OCI-M2 (cell line): ENCODE measurements around the gene NKD2.
"Not testable (repeated sequence)": the region's sequence is repeated elsewhere in the genome, so short reads cannot be mapped to it uniquely, and the experiment has no call there.

Source experiments
- DNase-seq: peaks from one replicate; lab custom pipeline; 2025; ENCODE audit not compliant: unreplicated experiment; lab: John Stamatoyannopoulos, UW

The NKD2 gene

DNA sequence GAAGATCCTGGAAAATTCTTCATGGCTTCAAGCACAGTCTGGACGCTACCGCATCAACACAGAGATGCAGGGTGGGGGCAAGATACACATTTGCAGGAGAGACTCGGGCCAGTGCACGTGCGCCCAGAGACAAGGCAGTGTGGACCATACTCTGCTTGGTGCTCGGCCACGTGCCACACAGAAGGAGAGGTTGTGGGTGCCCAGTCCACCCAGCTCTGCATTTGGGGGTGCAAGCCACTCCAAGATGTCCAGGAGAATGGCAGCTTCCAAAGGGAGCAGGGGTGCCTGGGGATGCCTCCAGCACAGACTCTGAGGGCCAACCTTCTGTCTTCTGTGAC is 4.3 kb downstream of the NKD2 start:
- DNase-seq = no peak

DNA sequence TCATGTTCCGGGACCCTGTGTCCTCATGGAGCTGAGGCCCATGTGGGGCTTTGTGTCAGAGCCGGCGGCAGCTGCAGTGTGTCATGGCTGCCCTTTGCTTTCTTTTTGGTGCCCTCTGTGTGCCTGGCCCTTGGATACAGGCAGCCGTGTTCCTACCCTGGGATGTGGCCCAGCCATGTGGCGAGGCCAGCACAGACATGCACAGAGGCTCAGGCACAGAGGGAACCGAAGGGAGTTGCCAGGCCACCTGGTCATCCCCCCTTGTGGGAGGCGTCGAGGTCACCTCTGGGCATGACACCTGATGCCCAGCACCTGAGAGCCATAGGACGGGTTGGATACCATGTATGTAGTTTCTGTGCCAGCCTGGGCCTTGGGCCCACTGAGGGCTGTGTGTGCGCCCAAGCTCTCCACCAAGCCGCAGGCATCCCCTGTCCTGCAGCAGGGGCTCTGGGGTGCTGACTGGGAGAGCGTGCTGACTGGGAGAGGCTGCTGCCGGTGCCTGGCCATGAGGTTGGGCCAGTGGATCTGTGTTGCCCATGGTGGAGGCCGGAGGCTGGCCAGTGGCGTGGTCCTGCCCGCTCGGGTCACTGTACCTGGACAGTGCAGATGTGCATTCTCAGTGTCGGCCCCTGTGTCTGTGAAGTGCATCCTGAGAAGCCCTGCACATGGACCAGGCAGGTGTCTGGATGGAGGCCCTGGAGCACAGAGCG is 4.8 kb downstream of the NKD2 start:
- no peak for DNase-seq

DNA sequence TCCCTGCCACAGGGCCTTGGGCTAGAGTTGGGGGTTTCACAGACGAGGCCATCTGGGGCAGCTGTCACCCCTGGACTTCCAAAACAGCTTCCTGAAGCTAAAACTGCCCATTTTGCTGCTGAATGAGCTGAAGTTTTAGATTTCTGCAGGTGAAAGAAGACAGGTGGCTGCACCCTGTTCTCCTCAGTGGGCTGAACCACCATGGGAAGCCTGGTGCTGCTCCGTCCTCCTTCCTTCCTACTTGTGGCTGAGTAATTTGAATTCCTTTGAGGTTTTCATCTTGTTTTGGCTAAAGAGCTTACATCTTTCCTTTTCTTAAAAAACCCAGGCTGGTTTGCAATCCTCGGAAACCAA is 5.3 kb downstream of the NKD2 start:
- no peak for DNase-seq

DNA sequence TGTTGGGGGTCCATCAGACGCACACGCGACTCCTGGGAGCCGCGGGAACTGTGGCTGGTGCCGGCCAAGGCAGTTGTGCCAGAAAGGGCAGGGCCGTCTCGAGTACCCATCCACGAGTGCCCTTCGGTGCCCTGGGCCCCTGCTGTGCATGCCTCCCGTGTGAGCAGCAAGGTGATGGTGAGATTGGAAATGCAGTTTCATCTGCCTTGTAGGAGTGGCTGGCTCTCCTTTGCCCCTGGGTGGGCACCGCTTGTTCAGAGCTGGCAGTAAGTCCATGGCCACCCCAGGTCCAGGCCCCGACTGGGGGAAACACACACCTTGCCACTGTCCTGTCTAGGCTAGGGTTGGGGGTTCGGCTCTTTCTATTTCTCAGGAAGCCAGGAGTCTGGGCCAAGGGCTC is 5.7 kb downstream of the NKD2 start:
- no peak for DNase-seq

DNA sequence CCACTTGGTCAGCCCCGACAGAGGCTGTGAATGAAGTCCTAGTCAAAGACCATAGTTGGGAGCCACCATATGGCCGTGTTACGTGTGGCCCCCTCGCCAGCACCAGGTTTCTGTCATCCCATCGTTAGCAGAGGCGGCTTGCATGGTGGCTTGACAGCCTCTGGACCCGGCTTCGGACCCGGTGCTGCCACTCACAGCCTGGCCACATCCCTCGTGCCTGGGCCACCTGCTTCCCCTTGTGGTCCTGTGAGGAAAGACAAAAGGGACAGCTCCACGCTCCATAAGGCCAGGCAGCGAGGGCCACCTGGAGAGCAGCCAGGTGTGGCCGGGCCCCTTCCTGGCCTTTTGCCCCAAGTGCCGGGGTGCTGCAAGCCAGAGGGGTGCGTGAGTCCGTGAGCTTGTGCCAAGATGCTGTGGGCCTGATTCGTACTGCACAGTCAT is 6.2 kb downstream of the NKD2 start:
- DNase-seq = no peak

DNA sequence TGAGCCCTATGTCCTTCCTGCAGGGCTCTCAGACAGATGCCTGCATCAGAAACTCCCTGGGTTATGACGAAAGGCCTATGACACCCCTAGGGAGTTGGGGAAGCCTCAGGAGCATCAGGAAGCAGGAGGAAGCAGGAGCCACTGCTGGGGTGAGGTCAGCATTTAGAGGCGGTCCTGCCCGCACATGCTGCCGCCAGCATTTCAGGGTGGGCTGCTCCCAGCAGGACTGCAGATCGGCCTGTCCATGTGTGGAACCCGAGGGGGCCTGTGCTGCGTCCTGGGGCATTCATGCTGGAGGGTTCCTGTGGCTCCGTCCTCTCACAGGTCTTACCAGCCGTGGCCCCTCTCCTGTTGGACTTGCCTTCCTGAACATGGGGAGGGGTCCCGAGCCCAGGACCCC is 6.9 kb downstream of the NKD2 start:
- DNase-seq = no peak

DNA sequence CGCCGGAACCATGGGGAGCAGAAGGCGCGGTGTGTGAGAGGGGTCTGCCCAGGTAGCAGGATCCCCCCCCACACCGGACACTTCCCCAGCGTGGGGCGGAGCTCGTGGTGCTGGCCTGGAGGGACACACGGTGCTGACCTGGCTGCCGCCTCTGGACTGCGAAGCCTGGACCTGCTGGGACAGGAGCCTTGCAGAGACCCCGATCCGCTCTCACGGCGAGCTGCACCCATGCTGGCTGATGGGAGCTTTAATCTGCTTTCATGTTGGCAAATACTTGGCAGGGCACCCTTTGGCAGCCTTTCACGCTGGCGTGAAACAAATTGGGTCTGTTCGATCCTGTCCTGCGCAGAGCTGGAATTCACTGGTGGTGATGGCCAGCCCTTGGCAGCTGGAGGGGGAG is 7.4 kb downstream of the NKD2 start:
- no peak for DNase-seq

DNA sequence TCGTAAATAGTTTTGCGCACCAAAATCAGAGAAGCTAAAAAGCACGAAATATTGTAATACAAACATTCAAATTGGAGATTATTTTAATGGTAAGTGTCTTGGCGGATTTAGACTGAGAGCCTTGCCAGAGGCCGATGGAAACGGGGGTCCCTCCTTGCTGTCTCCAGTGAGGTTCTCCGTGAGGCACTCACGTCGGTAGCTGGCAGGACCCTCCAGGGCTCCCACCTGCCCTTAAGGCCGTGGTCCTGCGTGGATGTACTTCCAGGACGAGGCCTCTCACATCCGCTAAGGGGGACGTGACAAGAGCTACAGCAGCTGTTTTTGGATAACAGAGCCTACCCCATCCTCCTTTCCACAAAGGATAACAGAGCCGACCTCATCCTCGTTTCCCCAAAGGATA is 7.9 kb downstream of the NKD2 start:
- DNase-seq = no peak

DNA sequence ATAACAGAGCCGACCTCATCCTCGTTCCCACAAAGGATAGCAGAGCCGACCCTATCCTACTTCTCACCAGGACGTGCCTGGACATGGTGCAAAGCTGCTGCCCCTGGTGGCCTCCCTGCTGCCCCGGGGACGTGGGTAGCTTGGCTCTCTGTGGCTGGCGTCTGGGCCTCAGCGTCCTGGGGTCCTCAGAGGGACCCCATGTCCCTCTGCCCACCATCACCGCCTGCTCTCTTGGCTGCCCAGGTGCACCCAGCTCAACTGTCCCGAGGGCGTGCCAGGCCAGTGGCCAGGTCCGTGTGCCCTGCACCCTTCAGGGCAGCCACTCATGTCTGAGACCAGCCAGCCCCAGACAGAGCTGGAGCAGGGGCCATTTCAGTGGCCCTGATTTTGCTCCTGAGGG is 8.5 kb downstream of the NKD2 start:
- DNase-seq = no peak

DNA sequence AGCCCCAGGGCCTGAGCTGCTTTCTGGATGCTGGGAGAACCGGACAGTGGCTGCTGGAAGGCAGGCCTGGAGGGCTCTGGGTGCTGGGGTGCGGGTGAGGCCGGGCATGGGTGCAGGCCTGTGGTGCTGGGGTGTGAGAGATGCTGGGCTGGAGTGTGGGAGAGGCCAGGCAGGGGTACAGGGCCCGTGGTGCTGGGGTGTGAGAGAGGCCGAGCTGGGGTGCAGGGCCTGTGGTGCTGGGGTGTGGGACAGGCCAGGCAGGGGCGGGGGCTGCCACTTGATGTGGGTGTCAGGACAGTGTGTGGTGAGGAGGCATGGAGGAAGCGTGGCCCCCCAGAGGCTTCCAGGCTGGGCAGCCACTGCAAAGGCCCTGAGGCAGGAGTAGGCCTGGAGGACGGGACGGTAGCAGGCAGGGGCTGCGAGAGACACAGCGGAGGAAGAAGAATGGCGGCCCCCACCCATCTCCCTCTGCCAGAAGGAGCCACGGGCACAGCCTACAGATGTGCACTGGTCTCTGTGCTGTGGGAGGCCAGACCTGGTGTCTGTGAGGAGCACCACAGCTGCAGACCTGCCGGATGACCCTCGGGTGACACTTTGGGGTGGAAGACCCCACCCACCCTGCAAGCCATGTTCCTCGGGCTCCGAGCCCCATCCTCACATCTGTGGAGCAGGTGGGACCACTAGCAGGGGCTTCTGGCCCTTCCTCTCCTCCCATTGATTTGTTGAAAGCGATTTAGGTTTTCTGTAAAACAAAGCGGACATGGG is 9.3 kb downstream of the NKD2 start:
- no peak for DNase-seq

DNA sequence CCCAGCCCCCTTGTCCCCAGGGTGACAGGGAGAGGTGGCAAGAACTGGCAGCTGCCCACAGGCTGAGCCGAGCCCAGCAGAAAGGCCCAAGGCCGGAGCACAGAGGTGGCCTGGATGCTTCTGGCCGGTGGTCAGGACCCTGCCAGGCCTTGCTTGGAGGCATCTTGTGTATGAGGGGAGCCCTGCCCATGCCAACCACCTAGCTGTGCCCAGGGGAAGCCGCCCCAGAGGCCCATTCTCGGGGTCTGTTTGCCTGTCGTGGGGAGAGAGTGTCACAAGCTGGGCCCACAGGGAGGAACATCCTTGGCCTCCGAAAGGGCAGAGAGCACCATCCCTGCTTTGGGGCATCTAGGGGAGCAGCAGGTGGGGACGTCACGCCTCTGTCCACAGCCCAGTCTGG is 10.0 kb downstream of the NKD2 start:
- no peak for DNase-seq

DNA sequence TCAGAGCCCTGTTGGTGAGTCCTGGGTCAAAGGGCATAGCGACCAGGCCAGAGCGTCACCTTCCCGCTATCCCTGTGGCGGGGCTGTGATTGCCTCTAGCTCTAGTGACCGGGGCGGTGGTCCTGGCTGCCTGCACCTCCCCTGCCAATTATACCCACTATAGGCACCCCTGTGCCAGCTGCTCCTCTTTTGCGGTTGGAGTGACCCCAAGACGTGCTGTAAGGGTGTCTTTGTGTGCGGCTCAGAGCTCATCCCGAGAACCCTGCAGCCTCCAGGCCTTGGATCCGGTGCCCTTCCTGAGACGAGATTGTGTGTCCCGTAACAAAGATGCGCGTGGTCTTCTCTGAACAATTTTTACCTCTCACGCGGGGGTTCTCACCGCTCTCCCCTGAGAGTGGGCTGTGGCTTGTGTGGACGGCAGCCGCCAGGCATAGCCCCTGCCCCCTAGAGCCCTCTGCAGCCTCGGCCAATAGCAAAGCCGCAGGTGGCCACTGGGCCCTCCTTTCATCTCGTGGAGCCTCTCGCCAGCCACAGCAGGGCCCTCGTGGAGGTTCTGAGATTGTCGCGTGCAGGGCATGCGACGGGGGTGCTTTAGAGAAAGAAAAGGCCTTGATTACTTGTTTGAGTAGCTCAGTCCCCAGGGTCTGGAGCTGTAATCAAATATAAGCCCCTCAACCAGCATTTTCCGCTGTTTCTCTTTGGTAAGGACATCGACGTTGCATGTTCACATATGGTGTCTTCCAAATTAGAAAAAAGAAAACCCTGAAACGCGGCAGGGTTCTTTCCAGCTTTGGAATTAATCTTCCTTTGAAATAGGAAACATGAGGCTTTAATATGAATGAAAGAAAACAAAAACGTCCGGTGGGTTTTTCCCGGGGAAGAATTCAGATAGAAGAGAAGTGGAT is 10.7 kb downstream of the NKD2 start:
- DNase-seq = no peak

DNA sequence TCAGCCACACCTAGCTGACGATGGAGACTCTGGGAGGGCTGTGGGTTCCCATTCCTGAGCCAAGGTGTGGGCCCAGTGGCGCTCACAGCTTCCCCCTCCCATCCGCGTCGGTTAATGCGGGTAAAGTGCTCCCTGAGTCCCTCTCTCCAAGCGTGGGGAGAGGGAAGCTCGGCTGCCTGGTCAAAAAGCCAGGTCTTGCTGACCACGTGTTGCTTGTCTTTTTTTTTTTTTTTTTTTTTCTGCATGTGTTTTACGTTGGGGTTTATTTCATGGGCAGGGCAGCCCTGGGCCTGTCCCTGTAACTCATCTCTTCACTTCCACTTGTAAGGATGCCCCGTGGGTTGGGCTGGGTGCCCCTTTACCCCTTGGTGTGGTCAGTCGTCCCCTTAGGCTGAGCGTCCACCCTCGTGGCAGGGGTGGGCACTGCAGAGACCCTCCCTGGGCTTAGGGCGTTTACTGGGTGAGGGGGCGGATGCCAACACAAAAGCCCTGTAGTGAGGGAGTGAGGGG is 11.9 kb downstream of the NKD2 start:
- no peak for DNase-seq

DNA sequence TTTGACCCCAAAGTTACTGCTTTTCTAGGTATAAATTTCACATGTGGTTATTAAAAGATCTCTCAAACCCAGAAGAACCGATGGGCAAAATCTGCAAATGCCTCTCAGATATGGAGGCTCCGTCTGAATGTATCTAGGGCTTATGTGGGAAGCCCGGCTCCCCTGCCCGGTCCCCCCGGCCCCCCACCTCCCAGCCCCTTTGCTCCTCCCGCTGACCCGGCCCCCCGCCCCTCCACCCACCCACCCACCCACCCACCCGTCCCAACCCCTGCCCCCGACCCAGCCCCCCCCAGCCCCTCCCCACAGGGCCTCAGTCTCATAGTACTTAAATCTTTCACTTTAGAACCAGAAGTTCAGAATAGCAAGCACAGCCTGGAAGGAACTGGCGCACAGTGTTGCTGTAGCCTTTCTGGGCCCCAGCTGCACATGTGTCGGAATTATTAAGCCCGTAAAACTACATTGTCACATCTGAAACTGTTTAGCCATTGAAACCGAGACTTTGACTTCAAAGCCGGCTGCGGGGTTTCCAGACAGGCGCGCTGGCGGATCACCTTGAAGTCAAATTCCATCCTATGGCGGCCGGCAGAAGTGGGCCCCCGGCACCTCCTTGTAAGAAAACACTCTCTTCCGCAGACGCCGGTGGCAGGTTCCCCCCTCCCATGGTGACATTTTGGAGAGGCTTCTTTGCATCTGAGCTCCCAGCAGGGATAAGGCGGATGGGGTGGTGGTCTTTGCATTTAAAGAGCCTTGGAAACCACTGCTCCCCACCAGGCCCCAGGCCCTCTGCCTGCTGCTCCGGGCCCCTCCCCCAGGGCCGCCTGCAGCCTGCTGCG is 12.8 kb downstream of the NKD2 start:
- DNase-seq = no peak

DNA sequence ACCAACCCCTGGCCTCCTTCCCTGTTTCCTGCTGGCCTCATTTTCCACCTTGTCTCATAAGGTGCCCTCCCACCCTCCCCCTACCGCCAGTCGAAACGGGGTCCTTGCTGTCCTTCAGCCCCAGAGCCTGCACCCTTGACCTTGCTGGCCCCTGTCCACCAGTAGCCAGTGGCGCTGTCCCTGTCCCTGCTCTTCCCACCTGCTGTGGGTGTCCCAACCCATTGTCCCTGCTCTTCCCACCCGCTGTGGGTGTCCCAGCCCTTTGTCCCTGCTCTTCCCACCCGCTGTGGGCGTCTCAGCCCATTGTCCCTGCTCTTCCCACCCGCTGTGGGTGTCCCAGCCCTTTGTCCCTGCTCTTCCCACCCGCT is 13.4 kb downstream of the NKD2 start:
- not testable (repeated sequence) for DNase-seq

DNA sequence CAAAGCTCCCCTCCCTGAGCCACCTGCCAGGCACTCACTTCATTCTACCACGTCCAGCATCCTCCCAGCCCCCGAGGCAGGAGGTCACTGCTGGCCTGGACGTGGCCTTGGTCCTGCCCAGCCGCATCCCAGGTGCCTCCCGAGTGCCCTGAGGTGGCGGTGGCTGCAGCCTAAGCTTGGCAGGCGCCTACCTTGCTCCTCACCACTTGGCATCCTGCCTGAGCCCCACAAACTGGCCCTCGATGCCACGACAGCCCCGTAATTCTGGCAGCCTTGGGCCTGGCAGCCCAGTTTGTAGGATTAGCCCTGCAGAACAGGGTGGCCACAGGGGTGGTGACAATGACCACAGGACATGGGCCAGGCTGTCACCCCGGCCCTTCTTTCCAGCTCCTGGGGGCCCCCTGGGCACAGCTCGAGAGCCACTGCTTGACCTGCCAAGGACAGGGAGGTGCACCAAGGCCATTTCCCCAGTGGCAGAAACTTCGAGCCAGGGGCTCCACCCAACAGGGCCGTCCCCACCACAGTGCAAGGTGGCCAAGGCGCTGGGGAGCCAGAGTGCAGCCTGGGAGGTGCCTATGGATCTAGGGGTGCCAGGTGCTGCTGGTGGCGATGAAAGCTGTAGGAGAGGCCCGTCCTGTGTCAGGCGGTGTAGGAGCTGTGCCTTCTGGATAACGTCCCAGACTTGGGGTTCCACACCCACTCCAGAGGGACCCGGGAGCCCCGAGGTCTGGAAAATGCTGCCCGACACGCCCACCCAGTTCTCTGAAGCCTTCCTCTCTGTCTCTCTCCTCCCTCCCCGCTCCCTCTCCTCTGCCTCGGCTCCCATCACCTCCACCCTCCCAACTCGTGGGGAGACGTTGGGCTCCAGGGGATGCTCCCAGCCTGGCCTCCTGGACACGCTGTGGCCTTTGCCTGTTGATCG is 18.4 kb downstream of the NKD2 start:
- DNase-seq = no peak

DNA sequence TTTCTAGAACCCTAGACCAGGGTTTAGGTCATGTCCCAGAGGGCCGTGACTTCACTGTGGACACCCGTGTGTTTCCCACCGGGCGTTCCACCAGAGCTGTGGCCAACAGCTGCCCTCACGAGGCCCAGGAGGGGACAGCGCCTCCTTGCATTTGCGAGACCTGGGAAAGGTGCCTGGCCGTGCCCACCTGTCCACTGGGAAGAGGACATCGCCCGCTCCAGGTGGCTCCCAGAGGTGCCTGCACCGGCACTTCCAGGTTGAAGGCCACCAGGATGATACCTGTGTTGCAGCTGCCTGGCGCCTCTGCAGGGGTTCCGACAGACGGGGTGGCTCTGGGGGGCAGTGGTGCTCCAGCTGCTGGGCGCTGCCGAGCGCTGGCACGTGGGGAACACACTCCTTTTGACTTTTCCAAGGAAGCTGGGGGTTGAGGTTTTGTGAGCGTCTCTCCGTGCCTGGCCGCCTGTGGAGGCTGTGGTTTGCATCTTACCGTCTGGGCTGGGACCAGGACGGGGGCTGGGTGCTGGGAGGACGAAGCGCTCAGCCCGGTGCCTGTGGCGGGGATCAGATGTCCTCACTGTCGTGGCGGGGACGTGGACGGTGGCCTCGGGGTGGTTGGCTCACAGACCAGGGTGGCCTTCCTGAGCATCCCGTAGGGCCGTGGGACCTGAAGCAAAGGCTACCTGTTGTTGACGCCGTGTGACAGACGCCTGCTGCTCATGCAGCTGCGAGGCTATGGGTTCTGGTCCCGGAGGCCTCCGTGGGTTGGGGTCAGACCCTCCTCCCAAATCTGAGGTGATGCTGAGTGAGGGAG is 19.2 kb downstream of the NKD2 start:
- no peak for DNase-seq

DNA sequence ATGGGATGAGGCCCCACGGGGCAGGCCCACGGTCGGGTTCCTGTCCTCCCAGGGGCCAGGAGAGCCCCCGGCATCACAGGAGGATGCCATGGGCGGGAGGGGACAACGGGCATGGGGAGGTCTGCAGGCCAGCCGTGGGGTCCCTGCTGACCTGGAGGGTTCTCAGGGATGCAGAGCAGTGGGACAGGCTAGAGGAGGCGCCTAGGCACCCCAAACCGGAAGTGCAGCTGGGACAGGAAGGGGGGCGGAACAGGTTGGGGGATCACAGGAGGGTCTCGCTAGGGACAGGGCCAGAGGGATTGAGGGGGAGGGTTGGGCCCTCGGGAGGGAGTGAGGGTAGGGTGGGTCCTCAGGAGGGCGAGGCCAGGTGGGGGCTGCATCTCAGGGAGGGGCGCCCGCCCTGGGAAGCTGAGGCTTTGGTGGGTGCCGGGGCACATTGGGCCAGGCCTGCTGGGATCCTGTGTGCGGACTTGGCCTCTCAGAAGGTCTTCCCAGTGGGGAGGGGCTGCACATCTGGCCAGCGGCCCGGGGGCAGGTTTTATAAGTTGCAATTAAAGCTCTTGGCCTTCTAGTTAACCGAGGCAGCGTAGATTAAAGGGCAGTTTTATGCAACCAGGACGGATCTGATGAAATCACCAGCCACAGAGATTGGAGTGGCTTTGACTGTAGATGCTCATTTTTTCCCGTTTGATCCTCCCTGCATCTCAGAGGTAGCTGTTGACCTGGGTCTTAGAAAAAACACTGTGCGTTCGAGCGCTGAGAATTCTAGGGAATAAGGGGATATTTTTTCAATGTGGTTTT is 20.1 kb downstream of the NKD2 start:
- DNase-seq = no peak
